NT2/D1 (cell line): ENCODE measurements around the gene GALNT9.

Experiments used
- SUZ12 ChIP-seq: IDR thresholded peaks from 2 replicates; pipeline ENCODE4 v1.6.1; 2011; ENCODE audit not compliant: insufficient read length, insufficient read depth; ENCODE audit errors: extremely low read depth
- YY1 ChIP-seq: IDR thresholded peaks from 2 replicates; pipeline ENCODE4 v1.6.1; 2011; ENCODE audit not compliant: insufficient read length, insufficient read depth

DNA sequence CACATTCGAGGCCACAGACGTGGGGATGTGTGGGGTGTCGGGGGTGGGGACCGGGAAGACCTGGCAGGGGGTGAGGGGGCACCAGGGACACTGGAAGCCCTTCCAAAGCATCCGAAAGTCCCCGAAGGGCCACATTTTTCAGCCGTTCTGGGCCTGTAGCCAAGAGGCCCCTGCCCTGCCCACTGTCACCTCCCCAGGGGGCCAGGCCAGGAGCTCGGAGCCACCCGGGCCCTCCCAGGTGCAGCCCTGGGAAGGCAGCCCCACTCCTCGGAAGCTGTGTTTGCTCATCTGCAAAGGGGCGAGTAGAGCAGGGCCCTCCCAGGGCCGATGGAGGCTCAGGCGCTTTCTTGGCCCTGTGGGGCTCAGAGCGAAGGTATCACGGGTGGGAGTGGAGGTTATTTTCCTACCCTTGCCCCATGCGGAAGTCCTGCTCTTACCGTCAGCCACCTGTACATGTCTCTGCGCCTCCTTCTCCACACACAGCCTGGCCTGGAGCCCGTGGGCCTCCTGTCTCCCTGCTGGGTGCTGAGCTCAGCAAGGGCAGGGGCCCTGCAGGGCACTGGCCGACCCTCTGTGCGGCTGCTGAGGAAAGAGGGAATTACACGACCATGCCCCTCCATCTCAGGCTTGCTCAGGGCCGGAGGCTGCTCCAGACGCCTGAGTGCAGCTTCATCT, 158.0 kb downstream of the GALNT9 start:
- no peak for TF ChIP-seq SUZ12
- TF ChIP-seq YY1: no peak
